DMS153 treated with DMSO at 0.1 percent for 48 hours (cell line): ENCODE results near the gene GNB1L.

Experiments used
- DNase-seq: peaks from one replicate; lab custom pipeline; 2025; ENCODE audit not compliant: unreplicated experiment; lab: John Stamatoyannopoulos, UW

GNB1L gene

GRCh38 chr22:19866665-19867009 lies 12.0 kb upstream of the GNB1L start:
- no peak for DNase-seq

- no peak for DNase-seq
Measured at GRCh38 chr22:19865141-19865829, 10.6 kb upstream of the GNB1L start.

GRCh38 chr22:19864538-19865106 lies 9.9 kb upstream of the GNB1L start:
- DNase-seq: no peak

GRCh38 chr22:19863571-19863970 lies 8.9 kb upstream of the GNB1L start:
- DNase-seq: no peak

GRCh38 chr22:19862619-19863246 lies 8.1 kb upstream of the GNB1L start:
- DNase-seq: no peak

- DNase-seq: no peak
Measured at GRCh38 chr22:19859861-19860510, 5.3 kb upstream of the GNB1L start.

- no peak for DNase-seq
Measured at GRCh38 chr22:19857382-19857781, 2.7 kb upstream of the GNB1L start.

- DNase-seq: peak; percentile 50
Measured at GRCh38 chr22:19855504-19856409, 1.1 kb upstream of the GNB1L start.

- DNase-seq: no peak
Measured at GRCh38 chr22:19853879-19854777, 546 bp downstream of the GNB1L start.

- DNase-seq: no peak
Measured at GRCh38 chr22:19853058-19853878, 1.4 kb downstream of the GNB1L start.

GRCh38 chr22:19852177-19852781 lies 2.4 kb downstream of the GNB1L start:
- DNase-seq: no peak

- DNase-seq: no peak
Measured at GRCh38 chr22:19851291-19852176, 3.1 kb downstream of the GNB1L start.

GRCh38 chr22:19850763-19851109 lies 3.9 kb downstream of the GNB1L start:
- DNase-seq: no peak

GRCh38 chr22:19849835-19850762 lies 4.6 kb downstream of the GNB1L start:
- no peak for DNase-seq

GRCh38 chr22:19848298-19849224 lies 6.1 kb downstream of the GNB1L start:
- DNase-seq: no peak

- no peak for DNase-seq
Measured at GRCh38 chr22:19847345-19847632, 7.4 kb downstream of the GNB1L start.
